HG02759 (cell line): ENCODE data around the gene EXOC6B.

ENCODE experiments used
- ATAC-seq: cut with Tn5 transposase; IDR thresholded peaks from one replicate; pipeline ENCODE4 v1.9.1; 2021; ENCODE audit warnings: mild to moderate bottlenecking, moderate library complexity; ENCODE audit not compliant: unreplicated experiment

Gene EXOC6B

DNA sequence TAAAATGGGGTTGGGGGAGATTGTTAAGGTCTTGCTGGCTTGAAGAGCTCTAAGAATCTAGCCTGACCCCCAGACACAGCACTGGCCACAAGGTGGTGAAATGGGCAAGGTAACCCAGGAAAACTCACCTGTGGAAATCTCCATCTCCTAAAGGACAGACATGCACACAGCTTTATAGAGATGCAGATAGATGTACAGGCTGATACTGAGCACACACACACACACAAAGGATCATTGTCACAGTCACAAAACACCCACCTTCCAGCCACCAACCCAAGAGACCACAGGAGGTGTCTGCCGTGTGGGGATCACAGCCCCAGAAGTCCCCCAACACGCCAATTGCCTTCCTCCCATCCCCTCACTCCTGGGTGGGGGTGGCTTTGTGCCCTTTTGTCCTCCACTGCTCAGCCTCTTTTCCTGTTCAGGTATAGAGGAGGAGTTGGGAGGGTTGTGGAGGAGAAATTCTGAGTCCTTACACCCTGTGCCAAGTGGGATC, 674.9 kb downstream of the EXOC6B start:
- ATAC-seq = no peak

- peak; percentile 83 for ATAC-seq
Measured at GRCh38 chr2:72150157-72150860, 675.5 kb downstream of the EXOC6B start.

- peak; percentile 6 for ATAC-seq
Measured at GRCh38 chr2:72149556-72150156, 676.2 kb downstream of the EXOC6B start.

- no peak for ATAC-seq
Measured at GRCh38 chr2:72148837-72149555, 676.8 kb downstream of the EXOC6B start.

DNA sequence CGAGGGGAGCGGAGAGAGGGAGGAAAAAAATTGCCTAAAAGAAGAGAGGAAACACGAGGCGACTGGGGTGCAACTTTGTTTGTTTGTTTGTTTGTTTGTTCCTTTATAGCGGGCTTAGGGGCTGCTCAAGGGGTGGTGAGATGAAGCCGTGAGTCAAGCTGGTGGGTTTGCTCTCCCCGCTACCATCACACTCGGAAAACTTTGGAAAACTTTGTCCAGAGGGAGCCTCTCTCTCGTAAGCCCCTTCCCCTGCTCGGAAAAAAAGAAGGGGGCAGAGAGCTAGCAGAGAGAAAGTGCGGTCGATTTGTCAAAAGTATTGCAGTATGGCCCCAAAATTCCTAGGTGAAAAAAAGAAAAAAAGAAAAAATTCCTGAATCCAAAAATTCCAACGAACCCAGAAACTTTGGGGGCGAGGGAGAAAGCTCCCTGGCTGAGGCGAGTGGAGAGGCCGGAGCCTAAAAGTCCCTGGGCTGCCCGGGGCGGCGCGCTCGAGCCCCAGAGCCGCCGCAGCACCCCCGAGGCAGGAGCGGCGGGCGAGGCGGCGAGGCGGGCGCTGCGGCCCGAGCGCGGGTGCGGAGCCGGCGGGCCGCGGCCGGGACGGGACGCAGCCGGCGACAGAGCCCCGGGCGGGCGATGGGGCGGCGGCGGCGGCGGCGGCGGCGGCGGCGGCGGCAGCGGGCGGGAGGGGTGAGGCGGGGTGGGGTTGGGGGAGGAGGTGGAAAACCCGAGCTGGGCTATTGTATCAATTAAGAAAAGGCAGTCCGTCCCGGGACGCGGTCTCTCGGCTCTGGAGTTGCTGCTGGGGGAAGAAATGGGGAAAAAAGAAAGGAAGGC, 677.6 kb downstream of the EXOC6B start:
- no peak for ATAC-seq

DNA sequence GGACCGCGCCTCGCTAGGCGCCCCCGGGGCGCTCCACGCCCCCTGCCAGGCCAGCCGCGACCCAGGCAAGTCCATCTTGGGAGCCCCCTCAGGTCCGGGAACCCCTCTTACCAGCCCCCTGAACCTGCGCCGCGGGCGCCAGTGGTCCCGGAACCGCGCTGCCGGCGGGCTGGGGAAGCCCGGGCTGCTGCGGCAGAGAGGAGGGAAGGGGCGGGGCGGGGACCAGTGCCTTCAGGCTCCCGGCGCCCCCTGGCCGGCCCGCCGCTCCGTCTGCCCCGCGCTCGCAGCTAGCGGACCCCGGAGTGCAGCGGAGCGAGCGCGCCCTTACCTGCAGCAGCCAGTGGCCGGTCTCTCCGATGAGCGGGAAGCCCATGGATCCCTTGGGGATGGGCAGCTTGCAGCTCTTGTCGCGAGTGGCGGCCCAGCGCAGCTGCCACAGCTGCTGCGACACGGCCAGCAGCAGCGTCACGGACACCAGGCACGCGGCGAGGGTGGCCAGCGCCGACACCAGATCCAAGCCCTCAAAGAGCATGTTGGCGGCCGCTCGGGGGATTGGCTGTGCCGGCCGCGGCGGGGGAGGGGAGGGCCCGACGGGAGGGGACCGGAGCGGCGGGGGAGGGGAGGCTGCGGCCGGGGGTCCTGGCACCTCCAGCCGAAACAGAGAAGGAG, 678.4 kb downstream of the EXOC6B start, which contains the start of gene CYP26B1:
TSS of gene CYP26B1 (minus strand) at position 560 of the 669 bp plus-strand sequence. CDS start at position 532, 28 bp downstream.
- no peak for ATAC-seq

DNA sequence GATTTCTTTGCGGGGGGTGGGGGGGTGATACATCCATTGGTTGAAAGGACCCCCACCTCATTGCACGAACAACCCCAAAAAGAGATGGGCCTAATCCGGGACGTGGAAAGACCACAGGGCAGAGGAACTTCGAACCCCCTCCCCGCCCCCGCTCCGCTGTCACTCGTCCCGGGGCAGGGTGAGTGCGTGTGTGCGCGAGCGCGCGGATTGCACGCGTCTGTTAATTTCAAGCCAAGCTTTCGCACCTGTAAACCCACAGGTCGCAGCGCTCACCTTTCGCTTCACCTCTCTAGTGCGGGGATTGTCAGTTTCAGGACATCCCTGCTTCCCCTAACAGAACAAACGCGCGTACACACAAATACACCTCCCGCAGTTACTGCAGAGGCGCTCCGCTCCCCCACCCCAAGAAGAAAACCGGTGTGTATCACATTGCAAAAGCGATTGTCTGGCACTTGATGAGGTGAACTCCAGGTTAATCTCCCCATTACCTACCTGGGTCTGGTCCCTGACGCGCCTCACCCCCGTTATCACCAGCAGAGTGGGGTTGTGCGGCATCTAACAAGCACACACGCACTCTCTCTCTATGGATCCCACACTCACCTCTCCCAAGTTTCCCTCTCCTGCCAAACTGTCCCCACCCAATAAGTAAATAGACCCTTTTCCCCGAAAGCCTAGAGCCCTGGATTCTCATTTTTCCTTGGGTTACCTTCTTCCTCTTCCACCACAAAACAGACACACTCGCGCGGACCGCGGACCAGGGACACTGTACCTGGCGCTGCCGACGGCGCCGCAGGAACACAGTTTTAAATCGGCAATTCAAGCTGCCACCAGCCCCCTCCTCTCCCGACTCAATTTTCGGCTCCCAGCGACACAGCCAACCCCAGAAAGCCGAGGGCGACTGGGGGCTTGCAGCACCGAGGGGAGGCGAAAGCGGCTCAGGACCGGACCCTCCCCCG, 679.2 kb downstream of the EXOC6B start:
- no peak for ATAC-seq

DNA sequence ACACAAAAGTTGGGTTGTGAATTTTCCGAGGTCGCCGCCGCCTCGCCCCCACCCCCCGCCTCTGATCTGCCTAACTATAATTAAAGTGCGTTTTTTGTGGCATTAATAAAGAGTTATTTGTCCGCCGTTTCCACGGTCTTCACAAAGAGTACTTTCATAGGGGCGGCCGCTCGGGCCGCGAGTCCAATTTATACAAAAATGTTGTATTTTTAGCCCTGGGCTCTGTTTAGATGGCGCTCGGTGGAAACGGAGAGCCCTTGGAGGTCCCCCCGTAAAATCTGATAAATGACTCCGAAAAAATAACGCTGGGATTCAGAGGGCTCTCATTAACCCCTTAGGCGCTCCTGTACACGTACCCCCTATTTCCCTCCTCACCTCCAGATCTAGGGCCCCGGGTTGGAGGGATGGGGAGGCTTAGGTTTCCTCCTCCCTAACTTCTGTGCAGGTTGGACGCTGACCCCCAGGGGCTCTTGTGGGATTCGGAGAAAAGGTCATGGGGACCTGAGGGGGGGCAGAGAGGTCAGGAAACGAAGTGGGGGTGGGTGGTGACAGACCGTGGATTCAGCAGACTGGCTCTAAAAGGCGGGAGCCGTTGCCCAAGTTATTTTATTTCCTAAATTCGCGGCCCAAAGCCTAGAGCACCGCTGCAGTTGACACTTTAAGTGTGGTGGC, 680.0 kb downstream of the EXOC6B start:
- no peak for ATAC-seq

- ATAC-seq = no peak
Measured at GRCh38 chr2:72145289-72145657, 680.6 kb downstream of the EXOC6B start.

GRCh38 chr2:72144632-72145288, 681.1 kb downstream of the EXOC6B start:
- no peak for ATAC-seq

- no peak for ATAC-seq
Measured at GRCh38 chr2:72144274-72144631, 681.6 kb downstream of the EXOC6B start.

DNA sequence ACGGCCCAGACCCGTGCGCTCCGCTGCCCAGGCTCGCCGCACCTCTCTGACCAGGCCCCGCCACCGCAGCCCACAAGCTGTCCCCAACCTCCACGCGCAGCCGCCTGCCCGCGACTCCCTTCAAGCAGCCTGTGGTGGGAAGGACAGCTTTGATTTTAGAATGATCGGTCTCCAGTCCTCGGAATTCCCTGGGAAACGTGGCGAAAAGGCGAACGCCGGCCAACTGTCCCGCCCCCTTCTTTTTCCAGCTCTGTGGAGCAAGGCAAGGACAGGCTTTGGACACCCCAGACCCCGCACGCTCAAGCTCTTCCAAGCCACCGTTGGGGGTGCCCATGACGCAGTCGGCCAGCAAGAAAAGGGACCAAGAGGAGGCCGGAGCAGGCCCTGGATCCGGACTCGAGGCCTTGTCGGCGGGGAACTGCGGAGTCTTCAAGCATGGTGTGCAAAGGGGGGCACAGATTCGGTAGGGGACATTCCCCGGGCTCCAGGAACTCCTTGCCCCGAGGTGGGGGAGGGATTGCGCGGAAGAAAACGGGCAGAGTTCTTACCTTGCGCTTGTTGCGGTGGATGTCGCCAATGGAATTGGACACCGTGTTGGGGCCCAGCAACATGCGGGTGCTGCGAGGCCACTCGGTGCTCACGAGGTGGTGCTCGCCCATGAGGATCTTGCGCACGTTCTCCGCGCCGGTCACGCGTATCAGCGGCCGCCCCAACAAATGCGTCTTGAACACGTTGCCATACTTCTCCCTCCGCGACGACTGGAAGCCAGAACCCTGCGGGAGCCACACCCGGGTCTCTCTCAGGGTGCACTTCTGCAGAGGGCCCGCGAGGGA, 682.2 kb downstream of the EXOC6B start:
- ATAC-seq = no peak

GRCh38 chr2:72142570-72143440, 683.0 kb downstream of the EXOC6B start:
- no peak for ATAC-seq

DNA sequence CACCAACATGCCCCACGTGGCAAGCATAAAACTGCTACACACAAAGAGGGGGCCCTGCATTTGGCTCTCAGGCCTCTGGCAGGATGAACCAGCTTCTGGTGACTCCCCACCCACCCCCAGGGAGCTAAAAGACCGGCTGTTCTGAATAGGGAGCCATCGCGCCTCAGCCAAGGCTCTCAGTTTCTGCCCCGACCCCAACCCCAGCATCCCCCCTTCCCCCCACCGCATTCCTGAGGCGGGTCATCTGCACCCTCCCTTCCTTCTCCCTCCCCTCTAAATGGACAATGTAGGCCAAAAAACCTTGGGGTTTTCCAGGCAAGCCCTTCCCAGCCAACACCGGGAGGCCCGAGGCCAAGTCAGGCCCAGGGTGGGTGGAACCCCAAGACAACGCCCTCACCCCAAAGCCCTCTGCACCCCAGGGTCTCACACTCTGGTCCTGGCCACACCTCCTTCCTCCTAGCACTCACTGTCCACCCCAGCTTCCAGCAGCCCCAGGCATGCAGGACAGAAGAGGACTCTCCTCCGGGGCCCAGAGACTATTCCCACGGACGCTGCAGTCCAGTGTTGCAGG, 683.9 kb downstream of the EXOC6B start:
- no peak for ATAC-seq

DNA sequence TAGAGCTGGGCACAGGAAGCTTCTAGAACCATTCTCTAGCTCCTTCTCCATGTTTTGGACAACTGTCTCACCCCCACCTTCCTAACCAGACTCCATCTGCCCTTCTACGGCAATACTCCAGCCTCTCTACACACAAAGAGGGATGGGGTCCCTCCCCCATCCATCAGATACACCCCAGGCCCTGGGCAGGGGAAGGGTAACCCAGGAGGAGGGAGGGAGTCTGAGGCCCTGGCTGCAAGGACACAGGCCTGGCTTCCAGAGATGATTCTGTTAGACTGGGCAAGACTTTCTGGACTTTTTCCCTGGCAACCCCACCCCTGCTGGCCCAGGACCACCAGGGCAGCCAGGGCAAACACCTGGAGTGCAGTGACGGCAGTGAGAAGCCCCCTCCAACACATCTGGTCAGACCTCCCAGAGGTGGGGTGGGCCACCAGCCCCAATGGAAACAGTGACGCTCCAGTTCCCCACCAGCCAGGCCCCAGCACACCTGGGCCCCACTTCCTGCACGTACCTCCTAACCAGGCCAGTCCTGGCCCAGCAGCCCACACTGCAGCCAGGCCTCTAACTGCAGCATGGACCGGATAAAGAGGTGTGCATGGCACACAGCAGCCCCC, 684.7 kb downstream of the EXOC6B start:
- ATAC-seq = no peak

DNA sequence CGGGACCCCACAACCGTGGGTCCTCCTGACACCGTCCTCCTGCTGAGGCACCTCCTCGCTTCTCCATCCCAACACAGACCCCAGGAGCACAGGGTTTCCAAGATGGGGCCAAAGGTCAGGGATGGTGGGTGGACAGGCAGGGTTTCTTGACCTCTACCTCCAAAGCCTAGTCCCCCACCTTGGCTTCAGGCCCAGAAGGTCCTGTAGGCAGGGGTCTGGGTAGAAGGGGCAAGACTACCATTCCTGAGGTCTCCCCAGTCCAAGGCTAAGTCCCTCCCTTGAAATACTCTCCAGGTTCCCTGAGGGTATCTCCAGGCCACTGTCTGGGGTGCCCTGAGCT, 685.2 kb downstream of the EXOC6B start:
- no peak for ATAC-seq
